Neutrophil (primary cell): ENCODE results near the gene THEMIS.

ENCODE experiments used
- H3K27ac ChIP-seq: fragments of 200-600 bp; sonication (generic); 2 replicates; pipeline ENCODE4 v1.5.1; 2016; ENCODE audit warnings: mild to moderate bottlenecking, moderate library complexity
- H3K27me3 ChIP-seq: fragments of 200-600 bp; sonication (generic); 2 replicates; pipeline ENCODE4 v1.6.0; 2016; ENCODE audit warnings: mild to moderate bottlenecking
- H3K36me3 ChIP-seq: fragments of 200-600 bp; sonication (generic); 2 replicates; pipeline ENCODE4 v1.5.1; 2017
- H3K4me1 ChIP-seq, 2 experiments: fragments of 200-600 bp in 1 of 2; sonication (generic) in 1 of 2; 1 replicate in 1 of 2; 2 replicates in 1 of 2; pipeline versions ENCODE4 v1.5.1 to v1.6.1; 2013 to 2016; ENCODE audit warnings: low read depth in 1 of 2, low read length in 1 of 2, mild to moderate bottlenecking in 1 of 2, moderate library complexity in 1 of 2; ENCODE audit not compliant: control insufficient read depth in 1 of 2, insufficient read depth in 1 of 2
- H3K4me3 ChIP-seq, 2 experiments: fragments of 200-600 bp in 1 of 2; sonication (generic) in 1 of 2; 1 replicate in 1 of 2; 2 replicates in 1 of 2; pipeline ENCODE4 v1.5.1; 2013 to 2016; ENCODE audit warnings: low read depth in 1 of 2, low read length in 1 of 2, mild to moderate bottlenecking in 1 of 2, moderate library complexity in 1 of 2
- H3K9me3 ChIP-seq: fragments of 200-600 bp; sonication (generic); 2 replicates; pipeline ENCODE4 v1.5.1; 2016
- CTCF ChIP-seq: fragments of 200-600 bp; sonication (generic); IDR thresholded peaks from 2 replicates; pipeline ENCODE4 v1.5.1; 2016; ENCODE audit warnings: antibody characterized with exemption

Gene THEMIS

GRCh38 chr6:127869183-127869582 lies 31.7 kb downstream of the THEMIS start:
- no peak overlapping the region for H3K27ac ChIP-seq
- no peaks in the 10 kb centered on the region for H3K9me3 ChIP-seq
- H3K36me3 ChIP-seq: no peaks in the 10 kb centered on the region
- no peak overlapping the region for H3K4me3 ChIP-seq
- no peaks in the 10 kb centered on the region for H3K27me3 ChIP-seq
- TF ChIP-seq CTCF: no peak
- H3K4me1 ChIP-seq: no peaks in the 10 kb centered on the region

- Histone ChIP-seq H3K36me3 (no peaks in the 10 kb centered on the region), H3K4me1 (no peaks in the 10 kb centered on the region)
These were observed 32.5 kb downstream of the THEMIS start for GRCh38 chr6:127868338-127868737.

GRCh38 chr6:127866766-127867165 lies 34.1 kb downstream of the THEMIS start:
- no peak overlapping the region for H3K4me3 ChIP-seq
- H3K36me3 ChIP-seq: no peaks in the 10 kb centered on the region
- H3K27ac ChIP-seq: no peak overlapping the region
- H3K4me1 ChIP-seq: no peaks in the 10 kb centered on the region
- H3K27me3 ChIP-seq: no peaks in the 10 kb centered on the region
- H3K9me3 ChIP-seq: no peaks in the 10 kb centered on the region
- no peak for TF ChIP-seq CTCF

More at GRCh38 chr6:127868338-127868737, 32.5 kb downstream of the THEMIS start:
- H3K9me3 ChIP-seq: no peaks in the 10 kb centered on the region
- no peak for TF ChIP-seq CTCF
- no peaks in the 10 kb centered on the region for H3K27me3 ChIP-seq
- no peak overlapping the region for H3K4me3 ChIP-seq
- H3K27ac ChIP-seq: no peak overlapping the region

- Histone ChIP-seq H3K27me3 (no peaks in the 10 kb centered on the region), H3K4me3 (no peak overlapping the region), H3K27ac (no peak overlapping the region), H3K4me1 (no peaks in the 10 kb centered on the region), H3K9me3 (no peaks in the 10 kb centered on the region), H3K36me3 (no peaks in the 10 kb centered on the region)
- TF ChIP-seq CTCF: no peak
These were observed 35.8 kb downstream of the THEMIS start for GRCh38 chr6:127865108-127865507.

- H3K4me3 ChIP-seq: no peak overlapping the region
- no peaks in the 10 kb centered on the region for H3K27me3 ChIP-seq
- TF ChIP-seq CTCF: no peak
- no peaks in the 10 kb centered on the region for H3K9me3 ChIP-seq
- no peak overlapping the region for H3K27ac ChIP-seq
- H3K4me1 ChIP-seq: no peaks in the 10 kb centered on the region
- no peaks in the 10 kb centered on the region for H3K36me3 ChIP-seq
These were observed 36.2 kb downstream of the THEMIS start for GRCh38 chr6:127864701-127865100.

- Histone ChIP-seq H3K27me3 (no peaks in the 10 kb centered on the region), H3K36me3 (no peaks in the 10 kb centered on the region), H3K9me3 (no peaks in the 10 kb centered on the region), H3K4me3 (no peak overlapping the region), H3K27ac (no peak overlapping the region), H3K4me1 (no peaks in the 10 kb centered on the region)
- no peak for TF ChIP-seq CTCF
These were observed 40.1 kb downstream of the THEMIS start for GRCh38 chr6:127860723-127861122.
